Stimulated activated CD4-positive, alpha-beta T cell treated with anti-CD3 and anti-CD28 coated beads, Interleukin-15, amount 100 ng/mL, for 48 hours (primary cell): Measurements from ENCODE around the gene CMTM7.
"Not testable (repeated sequence)": the region's sequence is repeated elsewhere in the genome, so short reads cannot be mapped to it uniquely, and the experiment has no call there.

Source experiments
- DNase-seq, 2 donors: peaks; one replicate each; pipeline ENCODE4 v3.0.0-alpha.2; 2020; ENCODE audit warnings: low read depth in 2 of 2

Gene CMTM7

DNA sequence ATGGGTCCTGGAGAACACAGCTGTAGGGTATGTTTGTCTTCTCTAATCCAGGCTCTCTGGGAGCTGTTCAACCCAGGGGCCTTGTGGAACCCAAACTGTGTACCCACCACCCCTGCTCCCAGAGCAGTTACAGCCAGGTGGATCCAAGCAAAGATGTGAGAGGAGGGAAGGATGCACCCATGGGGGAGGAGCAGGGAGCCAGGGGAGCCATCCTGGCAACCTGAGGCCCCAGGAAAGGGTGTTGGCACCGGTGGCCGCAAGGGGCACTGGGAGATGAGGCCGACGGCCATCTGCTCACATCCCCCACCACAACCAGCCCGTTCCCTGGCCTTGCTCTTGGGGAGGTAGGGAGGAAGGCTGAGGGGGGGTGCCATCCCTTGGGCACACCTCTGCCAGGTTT is 67.8 kb downstream of the CMTM7 start:
- no peak for DNase-seq

DNA sequence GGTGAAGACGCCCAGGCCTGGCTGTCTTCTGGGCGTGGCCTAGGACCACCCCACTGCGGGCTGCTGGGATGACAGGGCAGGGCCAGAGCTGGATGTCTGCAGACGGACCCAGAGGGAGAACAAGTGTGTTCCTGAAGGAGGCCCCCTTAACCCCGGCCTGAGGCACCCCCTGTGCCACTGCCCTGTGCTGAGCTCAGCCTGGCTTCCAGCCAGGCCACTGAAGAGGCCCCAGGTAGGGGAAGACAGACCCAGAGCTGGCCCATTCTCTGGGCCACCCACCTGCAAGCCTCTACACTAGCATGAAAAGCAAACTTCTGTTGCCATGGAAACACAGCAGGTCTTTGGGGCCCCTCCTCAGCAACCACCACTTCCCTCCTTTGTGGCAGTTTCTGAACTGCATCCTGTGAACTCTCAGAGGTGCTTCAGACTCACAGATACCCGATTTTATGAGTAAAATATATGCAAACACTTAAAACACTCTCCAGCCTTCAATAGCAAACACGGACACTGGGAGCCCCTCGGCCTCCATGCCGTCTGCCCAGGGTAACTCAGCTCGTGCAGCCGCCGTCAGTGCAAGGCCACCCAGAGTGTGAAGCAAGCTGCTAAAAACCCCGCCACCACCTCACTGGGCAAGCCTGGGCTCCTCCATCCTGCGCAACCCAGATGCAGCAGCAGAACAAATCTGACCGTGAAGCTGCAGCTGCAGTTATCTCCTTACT is 68.5 kb downstream of the CMTM7 start:
- peak; percentile 41 to 47 for DNase-seq

DNA sequence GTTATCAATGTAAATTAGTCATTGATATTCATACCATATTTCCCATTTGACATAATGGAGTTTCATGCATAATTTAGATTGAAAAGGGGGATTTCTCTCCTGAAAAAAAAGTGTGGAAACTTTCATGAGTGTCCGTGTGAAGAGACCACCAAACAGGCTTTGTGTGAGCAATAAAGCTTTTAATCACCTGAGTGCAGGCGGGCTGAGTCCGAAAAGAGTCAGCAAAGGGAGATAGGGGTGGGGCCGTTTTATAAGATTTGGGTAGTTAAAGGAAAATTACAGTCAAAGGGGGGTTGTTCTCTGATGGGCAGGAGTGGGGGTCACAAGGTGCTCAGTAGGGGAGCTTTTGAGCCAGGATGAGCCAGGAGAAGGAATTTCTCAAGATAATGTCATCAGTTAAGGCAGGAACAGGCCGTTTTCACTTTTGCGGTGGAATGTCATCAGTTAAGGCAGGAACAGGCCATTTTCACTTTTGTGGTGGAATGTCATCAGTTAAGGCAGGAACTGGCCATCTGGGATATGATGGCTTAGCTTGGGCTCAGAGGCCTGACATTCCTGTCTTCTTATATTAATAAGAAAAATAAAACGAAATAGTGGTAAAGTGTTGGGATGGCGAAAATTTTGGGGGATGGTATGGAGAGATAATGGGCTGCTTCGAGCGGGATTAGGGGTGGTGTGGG is 69.3 kb downstream of the CMTM7 start:
- not testable (repeated sequence) for DNase-seq

DNA sequence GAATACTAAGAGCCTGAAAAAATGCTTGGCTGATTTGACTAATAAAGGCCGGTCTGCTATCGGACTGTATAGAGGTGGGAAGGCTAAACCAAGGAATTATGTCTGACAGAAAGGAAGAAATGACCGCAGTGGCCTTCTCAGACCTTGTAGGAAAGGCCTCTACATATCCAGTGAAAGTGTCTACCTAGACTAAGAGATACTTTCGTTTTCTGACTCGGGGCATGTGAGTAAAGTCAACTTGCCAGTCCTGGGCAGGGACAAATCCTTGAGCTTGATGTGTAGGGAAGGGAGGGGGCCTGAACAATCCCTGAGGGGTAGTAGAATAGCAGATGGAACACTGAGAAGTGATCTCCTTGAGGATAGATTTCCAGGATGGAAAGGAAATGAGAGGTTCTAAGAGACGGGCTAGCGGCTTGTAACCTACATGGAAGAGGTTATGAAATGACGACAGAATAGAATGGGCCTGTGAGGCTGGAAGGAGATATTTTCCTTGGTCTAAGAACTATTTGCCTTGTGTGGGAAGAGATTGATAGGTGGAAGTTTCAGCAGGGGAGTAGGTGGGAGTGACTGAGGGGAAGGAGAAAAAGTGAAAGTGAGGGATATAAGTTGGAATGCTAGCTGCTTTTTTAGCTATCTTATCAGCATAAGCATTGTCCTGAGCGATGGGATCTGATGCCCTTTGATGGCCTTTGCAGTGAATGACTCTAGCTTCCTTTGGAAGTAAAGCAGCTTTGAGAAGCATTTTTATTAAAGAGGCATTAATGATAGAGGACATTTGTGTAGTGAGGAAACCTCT is 70.7 kb downstream of the CMTM7 start:
- DNase-seq = not testable (repeated sequence)

DNA sequence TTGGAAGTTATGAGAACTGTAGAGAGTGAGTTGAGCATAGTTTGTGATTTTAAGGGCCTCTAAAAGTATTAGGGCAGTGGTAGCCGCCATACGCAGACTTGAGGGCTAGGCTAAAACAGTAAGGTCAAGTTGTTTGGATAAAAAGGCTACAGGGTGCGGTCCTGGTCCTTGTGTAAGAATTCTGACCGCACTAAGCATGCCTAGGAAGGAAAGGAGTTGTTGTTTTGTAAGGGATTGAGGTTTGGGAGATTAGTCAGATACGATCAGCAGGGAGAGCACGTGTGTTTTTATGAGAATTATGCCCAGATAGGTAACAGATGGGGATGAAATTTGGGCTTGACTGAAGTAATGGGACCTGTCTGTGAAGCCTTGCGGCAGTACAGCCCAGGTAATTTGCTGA is 71.8 kb downstream of the CMTM7 start:
- not testable (repeated sequence) for DNase-seq

DNA sequence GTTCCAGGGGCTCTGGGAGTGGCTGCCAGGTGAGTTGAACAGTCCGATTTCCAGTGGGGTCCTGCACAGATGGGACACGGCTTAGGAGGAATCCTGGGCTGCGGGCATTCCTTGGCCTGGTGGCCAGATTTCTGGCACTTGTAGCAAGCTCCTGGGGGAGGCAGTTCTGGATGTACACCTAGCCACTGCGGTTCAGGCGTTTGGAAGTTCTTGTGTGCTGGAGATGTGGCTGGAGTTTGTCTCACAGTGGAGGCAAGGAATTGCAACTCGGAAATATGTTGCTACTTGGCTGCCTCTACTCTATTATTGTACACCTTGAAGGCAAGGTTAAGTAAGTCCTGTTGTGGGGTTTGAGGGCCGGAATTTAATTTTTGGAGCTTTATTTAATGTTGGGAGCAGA is 73.1 kb downstream of the CMTM7 start:
- DNase-seq = not testable (repeated sequence)

DNA sequence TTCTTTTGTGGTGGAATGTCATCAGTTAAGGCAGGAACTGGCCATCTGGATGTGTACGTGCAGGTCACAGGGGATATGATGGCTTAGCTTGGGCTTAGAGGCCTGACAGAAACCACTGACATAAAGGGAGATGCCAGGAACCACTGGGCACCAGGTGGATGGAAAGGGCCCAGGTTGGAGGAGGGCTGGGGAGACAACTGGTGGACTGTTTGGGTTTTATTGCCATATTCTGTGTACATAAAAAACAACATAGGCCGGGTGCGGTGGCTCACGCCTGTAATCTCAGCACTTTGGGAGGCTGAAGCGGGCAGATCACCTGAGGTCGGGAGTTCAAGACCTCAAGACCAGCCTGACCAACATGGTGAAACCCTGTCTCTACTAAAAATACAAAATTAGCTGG is 75.2 kb downstream of the CMTM7 start:
- DNase-seq = not testable (repeated sequence)

DNA sequence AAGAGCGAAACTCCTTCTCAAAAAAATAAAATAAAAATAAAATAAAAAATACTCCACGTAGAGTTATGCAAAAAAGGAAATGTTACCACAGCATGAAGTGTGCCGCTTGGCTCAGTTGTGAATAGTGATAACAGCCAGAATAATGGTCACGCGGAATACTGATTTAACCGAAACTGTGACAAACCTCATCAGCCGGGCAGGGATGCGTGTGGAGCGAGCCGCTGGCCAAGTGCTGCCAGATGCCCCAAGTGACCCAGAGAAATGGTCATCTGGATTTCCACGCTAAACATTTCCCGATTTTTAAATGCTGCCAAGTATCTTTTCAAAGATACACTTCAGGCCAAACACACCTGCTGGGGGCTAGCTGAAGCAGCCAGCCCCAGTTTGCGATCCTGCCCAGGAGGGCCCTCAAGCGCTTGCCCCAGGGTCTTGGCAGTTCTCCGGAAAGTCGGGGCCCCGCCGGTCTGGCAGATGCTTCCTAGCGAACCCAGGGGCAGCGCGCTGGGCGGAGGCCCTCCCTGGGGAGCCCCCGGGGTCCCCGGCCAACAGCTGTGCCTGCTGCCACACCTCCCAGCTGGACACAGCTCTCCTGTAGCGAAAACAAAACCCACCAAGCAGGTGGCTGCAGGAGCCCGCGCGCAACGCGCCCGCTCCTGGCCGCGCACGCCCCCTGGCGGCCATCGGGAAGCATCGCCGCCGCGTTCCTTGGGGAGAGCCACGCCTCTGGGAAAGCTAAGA is 75.8 kb downstream of the CMTM7 start:
- DNase-seq = peak; percentile 32 to 65

DNA sequence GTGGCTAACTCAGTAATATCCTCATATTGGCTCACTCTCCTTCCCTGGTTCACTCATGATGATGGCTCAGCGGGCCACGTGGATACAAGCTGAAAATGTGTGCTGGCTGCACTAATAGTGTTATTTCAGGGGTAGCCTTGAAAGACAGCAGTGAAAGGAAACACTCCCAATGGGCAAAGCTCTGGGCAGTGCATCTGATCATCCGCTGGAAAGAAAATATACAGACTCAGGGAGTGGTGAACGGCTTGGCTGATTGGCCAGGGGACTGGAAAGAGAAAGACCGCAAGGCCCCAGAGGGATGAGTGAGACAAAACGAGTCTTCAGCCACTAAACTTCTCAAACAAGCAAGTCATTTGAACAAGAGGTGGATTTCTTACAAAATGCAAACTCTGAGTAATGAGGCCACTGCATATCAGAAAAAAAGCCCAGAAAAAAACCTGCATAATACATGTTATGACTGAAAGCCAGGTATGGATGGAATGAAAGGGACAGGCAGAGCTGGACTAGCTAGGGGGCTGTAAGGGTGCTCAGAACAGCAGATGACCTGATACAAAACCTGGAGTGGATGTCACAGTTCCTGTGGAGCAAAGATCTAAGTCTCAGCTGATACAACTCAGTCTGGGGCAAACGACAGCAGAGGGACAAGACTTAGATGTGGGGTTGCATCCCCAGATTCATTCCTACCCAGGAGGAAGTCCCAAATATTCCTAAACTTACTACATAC is 77.7 kb downstream of the CMTM7 start:
- DNase-seq = no peak

DNA sequence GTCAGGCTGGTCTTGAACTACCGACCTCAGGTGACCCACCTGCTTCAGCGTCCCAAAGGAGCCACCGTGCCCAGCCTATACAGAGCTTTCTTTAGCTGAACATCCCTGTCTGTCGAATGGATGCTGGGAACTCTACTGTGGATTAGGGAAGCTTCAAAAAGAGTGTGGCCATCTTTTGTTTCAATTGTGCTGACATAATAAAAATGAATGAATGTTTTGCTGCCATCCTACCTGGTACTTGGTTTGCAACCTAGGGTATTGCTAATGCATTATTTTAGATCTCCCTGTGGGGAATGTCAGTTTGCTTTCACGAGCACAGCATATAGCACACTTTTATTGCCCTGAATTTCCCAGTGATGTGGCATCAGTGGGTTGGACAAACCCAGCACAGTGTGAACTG is 78.7 kb downstream of the CMTM7 start:
- DNase-seq = no peak

DNA sequence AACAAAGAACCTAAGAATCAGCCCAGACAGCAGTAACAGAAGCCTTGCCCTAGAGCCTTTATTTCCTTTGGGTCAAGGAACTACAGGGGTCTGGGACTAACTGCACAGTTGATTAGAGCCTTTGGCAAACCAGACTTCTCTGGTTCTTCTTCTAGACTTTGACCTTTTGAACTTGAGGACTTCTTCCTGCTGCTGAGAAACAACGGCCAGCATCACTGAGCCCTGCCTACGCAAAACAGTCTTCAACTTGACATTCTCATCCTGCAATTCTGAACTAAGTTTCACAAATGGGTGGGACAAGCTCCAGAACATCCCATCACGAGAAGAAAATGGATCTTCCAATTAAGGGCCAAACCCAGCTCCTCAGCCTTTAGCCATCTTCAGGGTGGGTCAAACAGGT is 79.6 kb downstream of the CMTM7 start:
- no peak for DNase-seq

DNA sequence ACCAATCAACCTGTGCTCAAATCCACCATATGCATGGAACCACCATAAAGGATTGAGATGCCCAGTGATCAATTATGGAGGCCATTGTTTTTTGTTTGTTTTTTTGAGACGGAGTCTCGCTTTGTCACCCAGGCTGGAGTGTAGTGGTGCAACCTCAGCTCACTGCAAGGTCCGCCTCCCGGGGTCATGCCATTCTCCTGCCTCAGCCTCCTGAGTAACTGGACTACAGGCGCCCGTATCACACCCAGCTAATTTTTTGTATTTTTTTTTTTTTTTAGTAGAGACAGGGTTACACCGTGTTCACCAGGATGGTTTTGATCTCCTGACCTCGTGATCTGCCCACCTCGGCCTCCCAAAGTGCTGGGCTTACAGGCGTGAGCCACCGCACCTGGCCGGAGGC is 80.5 kb downstream of the CMTM7 start:
- DNase-seq = not testable (repeated sequence)

DNA sequence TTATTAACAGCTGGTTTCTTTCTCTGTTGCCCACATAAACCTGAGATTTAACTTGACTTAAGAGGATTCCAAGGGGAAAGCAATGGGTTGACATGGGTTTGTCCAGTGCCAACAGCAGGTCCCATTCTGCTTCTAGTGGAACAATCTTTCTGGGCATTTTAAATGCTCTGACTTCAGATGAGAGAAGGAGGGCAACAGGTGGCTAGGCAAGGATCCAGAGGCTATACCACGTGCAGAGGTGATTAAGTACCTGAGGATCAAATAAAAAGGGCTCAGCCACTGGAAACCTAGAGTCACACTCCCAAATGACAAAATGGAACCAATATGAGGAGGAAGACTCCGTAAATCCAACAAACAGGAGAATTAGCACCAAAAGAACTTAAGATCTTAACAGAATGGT is 82.5 kb downstream of the CMTM7 start:
- no peak for DNase-seq

DNA sequence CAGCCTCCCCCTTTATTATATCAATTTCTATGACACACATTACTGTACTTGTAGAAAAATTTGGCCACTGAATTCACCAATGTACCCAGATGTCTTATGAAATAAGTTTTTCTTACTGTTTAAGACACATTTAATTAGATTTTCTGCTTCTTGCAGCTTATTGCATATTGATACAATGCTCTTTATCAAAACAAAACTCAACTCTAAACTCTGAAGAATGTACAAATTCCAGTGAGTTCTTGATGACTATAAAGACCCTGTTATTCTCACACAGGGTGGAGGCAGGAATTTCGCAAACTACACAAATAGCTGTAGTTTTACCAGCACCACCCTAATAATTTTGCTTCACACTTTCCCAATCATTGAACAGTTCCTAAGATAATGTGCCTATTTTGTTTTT is 89.0 kb downstream of the CMTM7 start:
- DNase-seq = no peak

DNA sequence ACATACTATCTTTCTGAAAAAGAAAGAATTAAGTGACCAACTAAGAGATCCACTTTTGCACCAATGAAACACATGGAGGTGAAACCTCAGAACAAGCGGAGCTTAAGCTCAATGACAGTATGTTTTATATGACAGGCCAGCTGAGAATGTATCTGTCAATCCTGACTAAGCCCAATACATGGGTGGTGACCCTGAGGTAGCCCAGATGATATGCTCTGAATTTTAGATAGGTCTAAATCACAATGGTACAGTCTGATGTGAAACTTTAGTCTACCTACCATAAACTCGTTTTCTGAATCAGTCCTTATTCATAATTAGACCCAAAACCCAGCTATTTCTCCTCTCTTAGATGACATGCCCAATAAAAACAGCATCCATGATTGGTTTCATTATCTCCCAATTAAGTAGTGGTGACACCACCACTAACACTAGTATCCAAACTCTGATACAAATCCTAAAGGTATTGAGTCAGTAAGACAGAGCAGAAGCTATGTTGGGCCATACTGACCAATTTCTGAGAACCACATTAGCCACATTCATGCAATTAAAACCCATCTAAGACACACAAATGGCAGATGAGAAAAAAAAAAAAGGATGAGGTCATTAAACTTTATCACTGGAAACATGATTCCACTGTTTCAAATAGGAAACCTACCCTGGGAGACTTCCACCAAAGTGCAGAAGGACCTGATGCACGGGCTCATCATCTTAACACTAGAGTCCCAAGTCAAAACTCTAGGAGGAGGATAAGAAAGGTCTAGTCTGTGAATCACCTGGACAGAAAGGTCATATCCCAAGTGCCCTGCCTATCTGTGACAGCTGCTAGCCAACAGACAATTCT is 90.4 kb downstream of the CMTM7 start:
- no peak for DNase-seq

DNA sequence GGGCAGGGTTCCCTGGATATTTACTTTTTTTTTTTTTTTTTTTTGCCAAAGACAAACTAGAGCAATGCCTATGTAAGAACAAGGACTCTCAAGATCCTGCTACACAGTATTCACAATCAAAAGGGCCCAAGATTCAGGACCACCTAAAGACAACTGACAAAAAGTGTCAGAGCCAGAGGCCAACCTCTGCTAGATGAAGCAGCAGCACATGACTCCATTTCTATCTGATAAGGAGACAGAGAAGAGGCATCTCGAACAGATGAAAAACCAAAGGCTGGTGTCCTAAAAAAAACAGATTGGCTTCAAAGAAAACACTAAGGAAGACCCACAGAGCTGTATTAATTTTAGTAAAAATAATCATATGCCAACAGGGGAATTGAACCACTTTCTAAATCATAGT is 91.0 kb downstream of the CMTM7 start:
- DNase-seq = no peak

DNA sequence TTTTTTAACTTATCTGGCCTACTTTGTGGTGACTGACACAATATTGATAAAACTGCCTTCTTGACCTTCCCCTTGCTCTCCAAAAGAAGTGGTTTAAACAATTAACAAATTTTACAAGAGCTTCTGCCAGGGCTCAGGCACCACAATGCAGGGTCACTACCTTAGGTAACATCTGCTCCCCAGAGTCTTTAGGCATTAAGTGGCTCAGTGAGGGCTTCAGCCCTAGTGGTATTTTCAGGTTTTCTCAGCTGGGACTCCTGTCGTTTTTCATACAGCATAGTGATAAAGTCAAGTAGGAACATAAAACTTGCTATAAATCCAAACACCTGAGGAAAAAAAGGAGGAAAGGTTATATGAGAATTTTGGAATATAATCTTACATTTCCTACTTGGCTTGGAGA is 92.1 kb downstream of the CMTM7 start:
- no peak for DNase-seq

DNA sequence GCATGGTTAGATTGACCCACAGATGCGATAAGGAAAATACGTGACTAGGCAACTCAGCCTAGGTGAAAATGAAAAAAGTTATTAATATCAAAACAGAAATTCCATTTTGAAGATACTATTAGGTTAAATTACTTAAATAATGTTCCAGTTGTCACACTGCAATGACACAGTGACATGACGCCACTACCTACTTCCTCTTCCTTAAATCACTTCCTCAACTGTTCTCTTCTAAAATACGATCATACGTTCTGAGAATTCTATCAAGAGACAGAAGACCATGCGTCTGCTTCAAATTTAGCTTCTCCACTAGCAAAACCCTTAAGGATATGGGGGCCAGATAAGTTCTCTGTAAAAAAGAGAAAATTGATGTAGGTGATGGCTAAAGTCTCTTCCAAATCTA is 92.8 kb downstream of the CMTM7 start:
- no peak for DNase-seq

DNA sequence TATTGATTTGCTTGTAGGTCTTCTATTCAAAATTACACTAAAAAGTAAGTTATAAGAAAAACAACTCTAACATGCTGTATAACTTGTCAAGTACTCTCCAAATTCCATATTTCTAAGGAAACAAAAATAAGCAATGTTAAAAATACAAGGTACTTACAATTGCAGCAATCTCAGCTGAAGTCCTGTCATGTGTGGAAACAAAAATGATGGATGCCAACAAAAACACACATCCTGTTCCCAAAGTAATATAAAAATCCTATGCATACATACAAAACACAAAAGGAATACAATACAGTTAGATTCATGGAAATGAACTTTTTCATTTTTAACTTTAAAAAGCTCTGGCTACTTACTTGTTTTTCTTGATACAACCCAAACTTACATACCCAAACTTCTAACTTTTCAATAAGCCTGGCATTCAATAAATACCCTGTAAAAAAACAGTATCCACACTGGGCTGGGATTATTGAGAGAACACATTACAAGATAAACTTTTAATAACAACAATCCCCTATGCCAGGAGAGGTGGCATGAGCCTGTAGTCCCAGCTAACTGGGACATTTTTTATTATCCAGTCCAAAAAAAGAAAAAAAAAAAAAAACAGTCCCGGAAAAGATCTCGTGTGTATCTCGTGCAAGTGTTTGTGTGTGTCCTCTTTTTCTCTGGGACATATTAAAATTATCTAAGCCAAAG is 96.3 kb downstream of the CMTM7 start:
- DNase-seq = no peak

DNA sequence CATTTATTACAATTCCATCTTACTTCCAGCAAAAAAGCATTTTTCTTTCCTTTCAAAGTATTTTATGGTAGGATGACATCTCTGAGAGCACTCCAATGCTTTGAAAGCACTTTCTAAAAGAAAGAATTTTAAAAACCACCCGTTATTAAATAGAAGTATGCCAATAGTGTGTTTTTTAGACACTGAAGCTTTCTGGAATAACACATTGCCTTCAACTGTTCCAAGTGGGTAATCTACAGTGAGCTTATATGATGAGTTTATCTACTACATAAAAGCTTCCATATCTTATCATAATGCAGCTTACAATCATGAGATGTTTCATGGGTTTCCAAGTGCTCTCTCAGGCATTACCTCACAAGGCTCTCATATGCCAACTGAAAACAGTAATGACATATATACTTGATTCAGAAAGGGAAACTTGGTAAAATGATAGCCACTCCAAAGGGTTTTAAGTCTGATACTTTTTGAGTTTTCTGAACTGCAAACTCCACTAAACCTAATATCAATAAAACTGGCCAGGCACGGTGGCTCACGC is 96.9 kb downstream of the CMTM7 start:
- DNase-seq = no peak
